Stimulated activated CD4-positive, alpha-beta T cell treated with anti-CD3 and anti-CD28 coated beads, Interleukin-2, amount 100 ng/mL, for 48 hours (primary cell): ENCODE data around the gene ZBTB20.

Experiments used
- DNase-seq, 2 donors: peaks; one replicate each; pipeline ENCODE4 v3.0.0-alpha.2; 2020

The ZBTB20 gene

DNA sequence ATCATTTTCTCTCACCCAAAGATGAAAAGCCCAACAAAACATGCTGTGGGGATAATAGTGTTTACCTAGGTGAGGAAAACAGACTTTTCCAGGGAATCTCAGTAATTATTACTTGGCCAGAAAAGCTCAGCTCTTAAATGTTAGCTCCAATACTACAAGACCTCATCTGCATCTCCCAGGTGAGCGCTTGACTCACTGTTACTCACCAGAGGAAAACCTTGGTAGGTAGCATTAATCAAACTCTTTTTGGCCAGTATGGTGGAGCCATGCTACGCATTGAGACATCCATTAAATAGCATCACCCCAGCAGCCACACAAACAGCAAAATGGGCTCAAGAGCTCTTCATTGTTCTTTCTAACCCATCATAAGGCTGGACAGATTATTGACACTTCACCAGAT is 754.3 kb downstream of the ZBTB20 start:
- no peak for DNase-seq

DNA sequence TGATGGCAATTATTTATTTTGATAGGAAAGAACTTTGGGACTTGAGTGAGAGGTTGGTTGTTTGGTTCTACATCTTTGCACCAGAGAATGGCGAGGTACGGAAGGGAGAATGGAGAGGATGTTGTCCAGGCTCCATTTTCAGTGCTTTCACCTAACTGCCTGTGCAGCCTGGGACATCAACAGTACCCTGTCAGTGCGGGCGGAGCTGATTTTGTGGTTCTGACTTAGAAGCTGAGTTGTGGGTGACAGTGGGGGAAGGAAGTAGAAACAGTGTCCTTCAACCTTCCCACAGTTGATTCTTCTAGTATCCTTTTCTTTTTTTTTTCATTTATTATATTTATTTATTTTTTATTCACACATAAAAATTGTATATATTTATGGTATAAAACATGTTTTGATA is 757.9 kb downstream of the ZBTB20 start:
- no peak for DNase-seq

DNA sequence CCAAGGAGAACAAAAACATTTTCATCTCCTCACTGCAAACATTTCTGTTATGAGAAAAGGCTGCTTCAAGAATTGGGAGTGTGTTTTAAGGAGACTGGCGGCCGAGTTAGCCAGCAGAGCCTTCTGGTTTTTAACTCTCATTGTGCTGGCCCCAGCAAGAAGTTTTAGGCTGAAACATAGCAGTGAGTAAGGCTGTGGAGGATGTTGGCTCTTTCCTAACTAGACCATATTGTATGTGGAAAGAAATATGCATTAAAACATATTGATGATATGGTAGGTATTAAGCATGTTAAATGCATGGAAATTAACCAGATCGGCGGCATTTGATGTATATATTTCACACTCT is 762.6 kb downstream of the ZBTB20 start:
- no peak for DNase-seq

DNA sequence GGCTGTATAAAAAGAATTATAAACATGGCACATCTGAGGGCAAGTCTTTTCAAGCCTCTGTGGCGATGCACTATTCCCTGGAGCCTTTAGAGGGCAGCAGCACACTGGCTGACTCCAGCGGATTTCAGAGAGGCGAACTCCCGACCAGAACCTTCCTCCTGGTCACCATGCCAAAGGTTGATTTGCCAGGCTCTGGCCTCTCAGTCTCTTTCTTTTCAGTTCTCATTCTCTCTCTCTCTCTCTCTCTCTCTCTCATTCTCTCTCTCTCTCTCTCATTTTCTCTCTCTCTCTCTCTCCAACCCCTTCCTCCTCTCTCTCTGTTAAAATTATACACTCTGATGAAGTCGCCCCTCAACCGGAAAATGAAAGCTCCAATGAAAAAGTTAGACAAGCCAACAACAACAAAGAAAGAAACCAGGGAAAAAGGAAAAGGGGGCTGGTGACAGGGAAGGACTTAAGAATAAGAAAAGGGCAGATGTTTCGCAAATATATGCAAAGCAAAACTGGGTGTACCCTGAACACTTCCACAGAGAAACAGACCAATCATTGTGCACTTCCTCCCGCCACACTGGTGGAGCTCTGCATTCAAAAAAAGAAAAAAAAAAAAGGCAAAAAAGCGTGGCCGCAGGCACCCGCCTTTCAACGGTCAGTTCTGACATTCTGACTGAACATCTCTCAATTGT is 763.1 kb downstream of the ZBTB20 start:
- DNase-seq, result peak; percentile 64 to 68

DNA sequence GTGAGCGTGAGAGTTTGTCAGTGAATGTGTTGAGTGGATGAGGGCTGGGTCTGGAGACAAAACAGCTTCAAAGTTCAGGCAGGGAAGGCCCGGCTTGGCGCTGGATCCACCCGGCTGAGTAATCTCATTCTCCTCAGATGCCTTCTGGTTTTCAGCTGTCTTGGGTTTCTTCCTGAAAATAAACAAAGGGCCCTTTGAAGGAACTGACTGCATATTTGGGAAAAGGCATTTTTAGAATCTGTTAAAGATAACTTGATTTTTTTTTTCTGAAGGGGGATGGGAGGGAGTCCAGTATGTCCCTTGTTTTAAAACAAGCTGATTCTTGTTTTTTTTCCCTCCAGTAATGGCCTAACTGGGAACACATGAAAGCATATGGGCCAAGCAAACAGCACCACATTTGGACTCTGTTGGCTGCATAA is 766.8 kb downstream of the ZBTB20 start:
- no peak for DNase-seq

DNA sequence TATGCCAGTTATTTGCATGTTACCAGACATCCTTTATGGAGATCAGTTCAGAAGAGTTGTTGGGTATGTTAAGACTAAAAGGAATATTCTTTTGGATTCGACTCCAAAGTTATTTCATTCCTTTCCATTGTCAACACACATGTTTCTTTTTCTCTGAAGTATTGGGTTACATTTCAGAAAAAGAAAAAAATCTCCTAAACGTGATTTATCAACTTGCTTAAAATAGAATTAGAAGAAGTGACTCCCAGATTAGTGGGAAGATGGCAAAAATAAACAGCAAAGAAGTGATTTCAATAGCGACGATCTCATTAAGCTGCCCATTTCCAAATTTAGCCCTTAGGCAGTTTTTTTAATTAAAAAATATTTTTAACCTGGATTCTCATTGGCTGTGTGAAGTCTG is 767.8 kb downstream of the ZBTB20 start:
- DNase-seq, result no peak

DNA sequence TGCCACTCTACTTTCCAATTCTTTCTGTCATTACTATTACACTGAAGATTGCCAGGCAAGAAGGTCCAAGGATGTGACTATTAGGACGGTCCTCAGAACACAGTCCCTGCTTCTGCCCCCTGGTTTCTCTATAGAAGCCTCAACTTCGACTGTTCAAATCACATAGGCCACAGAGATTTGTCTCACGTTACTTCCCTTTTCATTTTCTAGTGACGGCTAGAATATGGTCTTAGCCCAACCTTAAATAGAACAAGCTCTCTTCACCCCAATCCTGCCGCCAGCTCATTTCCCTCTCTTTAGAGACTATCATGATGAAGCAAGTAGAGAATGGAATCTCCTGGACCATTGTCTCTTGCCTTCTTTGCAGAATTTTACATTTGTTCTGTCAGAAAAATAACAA is 768.3 kb downstream of the ZBTB20 start:
- DNase-seq, result no peak

DNA sequence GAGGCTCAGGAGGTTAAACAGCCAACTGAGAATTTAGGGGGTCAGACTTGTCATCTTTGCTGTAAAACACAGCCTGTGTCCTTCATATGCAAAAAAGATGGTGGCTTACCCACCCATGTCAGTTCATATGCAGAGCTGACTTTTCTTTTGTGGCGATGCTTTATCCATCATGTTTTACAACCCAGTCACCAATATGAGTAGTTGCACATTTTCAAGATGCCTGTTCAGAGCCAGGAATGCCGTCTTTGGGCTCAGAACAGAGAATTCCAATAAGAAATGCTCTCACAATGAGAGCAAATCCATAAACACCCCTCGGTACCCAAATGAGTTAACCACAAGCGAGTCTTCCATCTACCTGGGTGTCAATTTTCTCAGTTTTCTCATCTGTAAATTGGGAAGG is 769.7 kb downstream of the ZBTB20 start:
- no peak for DNase-seq

DNA sequence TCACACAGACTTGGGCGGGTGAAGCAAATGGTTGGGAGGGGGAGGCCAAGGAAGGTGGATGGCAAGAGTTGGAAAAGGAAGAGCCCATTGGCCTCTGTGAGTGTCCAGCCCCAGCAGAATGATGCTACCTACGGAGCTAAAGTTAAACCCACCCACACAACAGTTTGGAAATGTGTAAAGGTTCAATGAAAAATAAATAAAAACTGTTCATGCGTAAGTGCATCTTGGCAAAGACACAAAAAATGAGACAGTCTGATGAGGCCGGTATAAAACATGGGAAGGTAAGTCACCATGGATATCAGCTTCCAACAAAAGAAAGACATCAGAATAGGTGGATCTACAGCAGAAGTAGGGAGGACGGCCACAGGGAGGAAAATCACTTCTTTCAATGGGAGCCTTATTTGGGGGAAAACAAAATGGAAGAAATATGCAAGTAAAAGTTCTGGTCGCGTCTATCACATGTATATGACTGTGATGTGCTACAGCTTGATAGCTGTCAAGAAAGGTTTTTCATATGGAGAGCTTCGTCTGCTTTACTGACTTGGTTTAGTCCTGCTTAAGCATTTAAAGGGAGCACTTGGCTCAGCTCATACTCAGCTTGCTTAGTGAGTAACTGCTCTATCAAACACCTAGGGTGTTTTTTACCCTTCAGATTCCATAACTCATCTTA is 770.4 kb downstream of the ZBTB20 start:
- DNase-seq, result no peak

DNA sequence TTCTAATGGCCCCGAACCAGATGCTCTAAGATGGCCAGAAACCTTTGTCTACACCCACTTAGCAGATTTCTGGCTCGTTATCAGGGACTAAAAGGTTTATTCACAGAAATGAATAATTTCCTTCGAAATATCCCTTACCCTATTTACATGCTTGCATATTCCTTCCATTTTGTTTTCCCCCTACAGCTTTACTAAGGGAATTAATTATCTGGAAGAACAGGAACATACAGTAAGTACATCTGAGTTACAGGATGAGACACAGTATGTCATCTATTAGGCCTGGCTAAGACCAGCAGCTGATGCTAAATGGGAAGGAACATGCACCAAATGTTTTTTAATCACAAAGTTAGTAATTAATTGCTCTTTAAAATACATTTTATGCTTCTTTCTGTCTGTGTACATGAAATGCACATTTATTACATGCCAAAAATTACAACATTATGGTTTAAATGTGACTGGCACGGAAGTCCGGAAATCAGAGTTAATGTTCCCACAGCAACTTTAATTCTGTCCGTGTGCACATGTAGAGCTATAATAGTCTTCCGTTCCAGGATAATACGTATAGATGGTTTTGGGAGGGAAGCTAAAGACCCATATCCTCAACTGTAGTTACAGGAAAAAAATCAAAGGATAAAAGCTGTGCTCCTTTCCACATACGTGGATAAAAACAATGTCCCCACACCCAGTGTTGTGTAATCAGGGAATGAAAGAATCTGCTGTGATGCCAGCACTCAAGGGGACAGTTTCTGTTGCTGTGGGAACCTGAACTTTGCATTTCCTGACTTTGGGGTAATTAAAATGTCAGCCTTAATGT is 771.3 kb downstream of the ZBTB20 start:
- no peak for DNase-seq

DNA sequence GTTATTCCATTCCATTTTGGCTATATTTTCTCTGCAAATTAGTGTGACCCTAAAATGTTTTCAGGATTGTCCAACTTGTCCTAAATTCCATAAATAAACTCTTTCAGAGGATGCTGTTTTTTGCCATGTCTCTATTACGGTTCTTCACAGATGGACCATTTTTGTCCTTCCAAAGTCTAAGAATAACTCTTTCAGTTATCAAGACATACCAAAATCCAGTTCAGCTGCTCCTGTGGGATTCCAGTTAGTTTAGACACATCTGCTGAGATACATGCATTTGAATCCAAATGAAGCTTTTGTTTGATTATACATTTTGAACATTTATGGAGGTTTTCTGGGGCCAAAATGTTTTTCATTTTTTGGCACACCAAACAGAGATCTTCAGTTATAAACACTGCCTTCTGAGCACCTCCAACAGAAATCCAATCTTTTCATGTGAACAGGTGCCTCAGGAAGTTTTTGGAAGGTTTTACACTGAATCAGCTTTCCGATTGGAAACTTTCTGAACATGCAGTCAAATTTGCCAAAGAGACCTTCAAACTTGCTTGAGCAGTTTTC is 772.6 kb downstream of the ZBTB20 start:
- no peak for DNase-seq

DNA sequence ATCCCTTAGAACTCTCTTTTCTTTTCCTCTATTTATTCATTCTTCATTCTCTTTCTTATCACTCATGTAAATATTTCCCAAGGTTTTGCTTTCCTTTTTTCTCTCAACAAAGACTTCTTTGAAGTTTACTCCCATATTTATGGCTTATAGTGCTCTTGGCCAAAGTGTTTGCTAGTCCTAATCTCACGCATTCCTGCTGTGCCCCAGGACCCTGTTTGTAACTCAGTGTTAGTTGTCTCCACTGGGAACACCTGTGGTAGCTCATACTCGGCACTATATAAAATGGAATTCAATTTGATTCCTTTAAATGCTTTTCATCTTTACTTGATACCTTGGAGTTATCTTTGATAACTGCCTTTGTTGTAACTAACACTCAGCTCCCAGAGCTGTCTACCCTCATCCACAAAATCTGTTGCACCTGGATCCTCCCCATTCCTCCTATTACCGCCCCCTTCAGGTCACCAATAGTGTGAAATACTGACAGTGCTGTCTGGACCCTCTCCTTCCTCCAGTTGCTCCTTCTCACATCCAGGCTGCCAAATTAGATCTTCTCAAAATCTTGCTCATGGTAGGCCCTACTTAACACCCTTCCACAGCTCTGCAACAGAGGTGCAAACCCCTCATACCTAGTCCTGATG is 776.4 kb downstream of the ZBTB20 start:
- DNase-seq, result no peak

DNA sequence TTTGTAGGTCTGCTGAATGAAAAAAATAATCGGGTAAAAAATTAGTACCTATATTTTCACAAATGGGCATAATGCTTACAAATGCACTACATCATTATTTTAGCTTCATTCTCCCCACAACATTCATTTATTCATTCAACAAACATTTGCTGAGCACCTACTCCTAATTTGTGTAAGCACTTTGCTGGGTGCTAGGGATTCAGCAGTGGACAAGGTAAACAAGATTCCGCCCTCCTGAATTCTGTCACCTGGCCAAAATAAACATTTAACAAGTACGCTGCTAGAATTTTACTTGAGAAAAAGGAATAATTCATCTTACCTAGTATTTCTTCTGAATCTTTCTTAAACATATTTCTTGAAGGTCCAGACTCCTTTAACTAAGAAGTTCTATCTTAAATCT is 781.2 kb downstream of the ZBTB20 start:
- DNase-seq, result no peak

DNA sequence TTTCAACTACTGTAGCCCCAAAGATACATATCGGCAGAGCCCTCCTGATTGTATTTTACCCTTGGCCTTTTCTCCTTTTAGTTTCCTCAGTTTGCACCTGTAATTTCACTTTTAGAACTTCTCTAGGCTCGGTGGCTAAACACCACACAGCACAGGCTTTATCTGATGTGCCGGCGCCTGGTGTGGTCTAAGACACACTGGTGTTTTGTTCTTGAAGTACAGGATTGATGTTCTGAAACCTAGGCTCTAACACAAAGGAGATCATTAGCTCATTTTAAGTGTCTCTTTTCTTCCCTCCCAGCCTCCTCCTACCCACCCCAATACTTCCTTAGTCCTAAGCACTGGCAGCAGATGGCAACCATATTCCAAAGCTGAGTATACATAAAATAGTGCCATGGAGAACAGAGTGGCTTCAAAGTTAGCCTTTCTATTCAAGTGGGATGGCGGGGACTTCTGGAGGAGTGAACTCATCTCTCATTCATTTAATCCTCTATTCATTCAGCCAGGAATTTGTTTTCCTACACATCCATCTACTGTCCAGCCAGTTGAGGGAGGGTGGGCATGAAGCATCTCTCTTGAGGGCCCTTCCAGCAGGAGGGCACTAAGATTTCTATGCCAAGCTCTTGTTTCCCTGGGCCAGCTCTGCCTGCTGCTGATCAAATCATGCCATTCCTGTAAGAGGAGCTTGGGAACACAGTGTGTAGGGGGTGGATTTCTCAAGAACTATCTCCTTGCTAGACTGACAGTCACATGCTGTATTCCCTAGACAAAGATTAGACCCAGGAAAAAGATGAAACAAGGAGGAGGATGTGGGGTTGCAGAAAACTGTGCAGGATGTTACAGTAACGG is 782.1 kb downstream of the ZBTB20 start:
- DNase-seq, result no peak

DNA sequence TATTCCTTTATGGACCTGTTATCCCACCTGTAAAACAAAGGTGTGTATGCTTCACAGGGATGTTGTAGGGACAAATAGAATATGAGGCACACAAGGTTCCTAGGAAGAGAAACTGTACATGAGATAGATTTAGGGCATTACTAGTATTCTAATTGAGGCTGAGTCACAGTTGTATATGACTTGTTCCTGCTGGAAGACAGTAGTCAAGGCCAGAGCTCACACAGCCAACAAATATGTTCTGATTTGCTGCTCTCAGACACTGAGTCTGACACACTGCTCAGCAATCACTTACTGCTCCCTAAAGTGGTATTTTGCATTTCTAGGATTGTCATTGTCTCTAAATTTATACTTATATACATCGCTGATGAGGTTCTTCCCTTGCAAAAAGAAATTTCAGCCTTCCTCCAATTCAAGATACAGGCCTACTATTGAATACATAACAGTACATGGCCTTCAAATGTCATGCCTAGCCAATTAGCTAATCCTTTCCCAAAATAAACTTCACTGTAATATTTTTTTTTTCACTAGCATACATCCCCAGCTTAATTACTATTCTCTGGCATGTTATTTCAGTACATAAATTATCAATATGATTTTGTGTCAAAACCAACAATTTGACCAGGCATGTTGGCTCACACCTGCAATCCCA is 783.4 kb downstream of the ZBTB20 start:
- DNase-seq, result no peak

DNA sequence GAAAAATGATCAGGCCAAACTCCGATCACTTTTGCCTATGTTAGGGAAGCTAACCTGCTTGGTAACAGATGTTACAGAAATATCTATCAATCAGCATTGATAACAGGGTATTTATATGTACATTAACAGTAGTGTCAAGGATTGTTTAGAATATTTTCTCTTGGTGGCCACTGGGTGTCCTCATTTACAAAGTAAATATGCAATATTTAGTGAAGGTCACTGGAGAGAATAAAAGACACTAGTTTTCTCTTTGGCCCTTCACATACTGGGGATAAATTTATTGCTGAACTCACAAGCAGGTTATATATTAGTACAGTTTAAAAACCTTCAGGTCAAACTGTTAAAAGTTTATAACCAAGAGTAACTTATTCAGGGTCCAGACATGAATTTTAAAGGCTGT is 784.3 kb downstream of the ZBTB20 start:
- DNase-seq, result no peak

DNA sequence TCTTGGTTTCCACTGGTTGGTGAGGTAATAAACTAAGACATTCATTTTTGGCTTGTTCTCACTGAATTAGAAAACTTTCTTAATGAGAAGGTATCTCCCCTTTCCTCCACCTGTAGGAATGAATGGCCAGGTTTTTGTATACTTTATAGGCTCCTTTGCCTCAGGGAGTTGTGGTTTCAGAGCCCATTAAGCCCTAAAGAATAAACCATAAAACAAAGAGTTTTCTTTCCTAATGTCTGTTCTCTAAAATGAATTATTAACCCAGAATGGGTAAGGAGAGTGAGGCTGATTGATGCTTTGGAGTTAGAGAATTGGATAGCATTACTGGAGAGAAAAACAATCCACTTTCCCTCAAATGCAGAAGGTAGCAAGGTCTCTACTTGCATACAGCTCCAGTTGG is 785.7 kb downstream of the ZBTB20 start:
- DNase-seq, result no peak

DNA sequence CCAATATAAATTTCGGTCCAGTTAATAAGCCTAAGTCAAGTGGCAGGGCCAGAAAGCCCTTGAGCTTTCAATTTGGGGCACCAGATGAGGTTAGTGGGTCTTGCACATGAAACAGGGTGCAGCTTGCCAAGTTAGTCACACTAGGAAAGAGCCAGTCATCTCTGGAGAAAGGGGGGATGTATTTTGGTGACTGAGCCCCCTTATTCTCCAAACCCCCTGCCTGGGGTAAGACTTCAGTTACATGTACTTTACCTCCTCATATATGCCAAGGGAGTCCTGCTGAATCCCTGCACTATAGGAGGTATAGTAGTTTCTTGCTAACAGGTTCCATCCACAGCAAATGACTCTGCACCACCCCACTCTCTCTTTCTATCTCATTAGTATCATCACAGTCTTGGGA is 790.6 kb downstream of the ZBTB20 start:
- no peak for DNase-seq

DNA sequence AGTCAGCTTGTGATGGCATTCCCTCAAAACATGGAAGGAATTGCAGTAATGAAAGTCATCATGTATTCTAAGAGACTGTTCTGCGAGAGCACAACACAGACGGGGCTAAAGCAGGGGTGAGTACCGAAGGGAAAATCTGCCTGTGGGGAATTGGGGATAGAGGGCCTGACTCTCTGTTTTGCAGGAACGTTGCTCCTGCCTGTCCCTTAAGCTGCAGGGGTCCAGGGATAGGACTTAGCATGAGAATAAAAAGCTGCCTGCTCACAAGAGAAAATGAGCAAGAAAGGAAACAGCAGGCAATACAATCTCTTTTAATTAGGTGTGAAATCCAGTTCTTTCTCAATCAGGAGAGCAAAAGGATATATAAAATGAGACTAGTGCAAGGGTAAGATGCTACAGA is 791.0 kb downstream of the ZBTB20 start:
- no peak for DNase-seq

DNA sequence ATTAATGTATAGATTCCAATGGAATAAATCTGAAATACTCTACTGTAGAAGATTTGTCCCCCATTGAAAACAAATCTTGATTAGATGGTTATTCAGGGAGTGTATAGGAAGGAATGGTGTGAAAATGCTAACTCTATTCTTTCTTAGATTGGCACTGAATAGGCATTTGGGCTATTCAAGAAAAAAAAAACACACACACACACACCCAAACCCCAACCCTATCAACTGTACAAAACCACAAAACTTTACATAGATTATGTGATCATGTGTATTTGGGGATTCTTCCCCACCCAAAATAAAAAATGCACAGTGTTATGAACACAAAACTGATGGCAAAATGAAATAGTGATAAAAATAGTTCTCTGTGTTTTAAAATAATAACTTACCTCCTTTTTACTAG is 791.4 kb downstream of the ZBTB20 start:
- no peak for DNase-seq

DNA sequence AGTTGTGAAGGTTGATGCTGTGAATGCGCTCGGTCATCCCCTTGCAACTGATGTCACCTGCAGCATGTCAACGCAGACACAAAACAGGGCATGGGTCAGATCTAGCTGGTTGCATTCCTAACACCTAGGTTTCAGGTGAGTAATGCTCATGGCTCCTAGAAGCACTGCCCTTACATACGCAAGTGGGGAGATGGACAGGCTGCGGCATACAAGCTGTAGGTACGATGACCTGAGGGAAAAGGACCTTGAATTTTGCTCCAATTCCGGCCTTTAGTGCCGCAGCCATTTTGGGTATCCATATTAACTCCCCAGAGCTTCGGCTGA is 795.3 kb downstream of the ZBTB20 start:
- DNase-seq, result no peak
